Measurements from ENCODE around the gene GKAP1. TPM values are rescaled to one million over a fixed set of nuclear protein-coding genes. Genes with fewer than 3 reads are reported as not detected.
"Not testable (repeated sequence)": the region's sequence is repeated elsewhere in the genome, so short reads cannot be mapped to it uniquely, and the experiment has no call there.

Gene GKAP1
- total RNA-seq (2014; rRNA removed; shearing (Covaris generic)) = 1.2 and 1.5 TPM in 2 replicates

GRCh38 chr9:83817356-83818278 is at the start of gene GKAP1:
Gene GKAP1 (minus strand): TSS chr9:83817769. CDS start chr9:83806517, 11,252 bp downstream.
- in situ Hi-C loops (cut with HindIII; ENCODE audit: low sequenced_read_pairs) = not testable (repeated sequence)
- DNase-seq (ENCODE audit: low spot score) = peak; percentile 85

GRCh38 chr9:83849895-83850294 is 32.3 kb upstream of the GKAP1 start:
- DNase-seq (ENCODE audit: low spot score); in situ Hi-C loops (cut with HindIII; ENCODE audit: low sequenced_read_pairs): not testable (repeated sequence)

GRCh38 chr9:83837070-83837643 is 19.6 kb upstream of the GKAP1 start:
- in situ Hi-C loops (cut with HindIII; ENCODE audit: low sequenced_read_pairs); DNase-seq (ENCODE audit: low spot score): not testable (repeated sequence)

- DNase-seq (ENCODE audit: low spot score); in situ Hi-C loops (cut with HindIII; ENCODE audit: low sequenced_read_pairs): not testable (repeated sequence)
Observed at GRCh38 chr9:83830426-83831071, 13.0 kb upstream of the GKAP1 start.

GRCh38 chr9:83824986-83825623 is 7.5 kb upstream of the GKAP1 start:
- in situ Hi-C loops (cut with HindIII; ENCODE audit: low sequenced_read_pairs); DNase-seq (ENCODE audit: low spot score): not testable (repeated sequence)

- in situ Hi-C loops (cut with HindIII; ENCODE audit: low sequenced_read_pairs) = not testable (repeated sequence)
Observed at GRCh38 chr9:83817011-83817355, 586 bp downstream of the GKAP1 start.

GRCh38 chr9:83815120-83815519 is 2.4 kb downstream of the GKAP1 start:
- DNase-seq (ENCODE audit: low spot score); in situ Hi-C loops (cut with HindIII; ENCODE audit: low sequenced_read_pairs): not testable (repeated sequence)

More at GRCh38 chr9:83817011-83817355, 586 bp downstream of the GKAP1 start:
- peak; percentile 21 for DNase-seq (ENCODE audit: low spot score)

GRCh38 chr9:83809213-83809612 is 8.4 kb downstream of the GKAP1 start:
- in situ Hi-C loops (cut with HindIII; ENCODE audit: low sequenced_read_pairs); DNase-seq (ENCODE audit: low spot score): not testable (repeated sequence)

GRCh38 chr9:83804454-83804853 is 13.1 kb downstream of the GKAP1 start:
- DNase-seq (ENCODE audit: low spot score); in situ Hi-C loops (cut with HindIII; ENCODE audit: low sequenced_read_pairs): not testable (repeated sequence)

- in situ Hi-C loops (cut with HindIII; ENCODE audit: low sequenced_read_pairs); DNase-seq (ENCODE audit: low spot score): not testable (repeated sequence)
Observed at GRCh38 chr9:83803941-83804340, 13.6 kb downstream of the GKAP1 start.

- in situ Hi-C loops (cut with HindIII; ENCODE audit: low sequenced_read_pairs) = no loop called here
- no peak for DNase-seq (ENCODE audit: low spot score)
Observed at GRCh38 chr9:83800236-83801033, 17.1 kb downstream of the GKAP1 start.

GRCh38 chr9:83794051-83794450 is 23.5 kb downstream of the GKAP1 start:
- no peak for DNase-seq (ENCODE audit: low spot score)

GRCh38 chr9:83792746-83793145 is 24.8 kb downstream of the GKAP1 start:
- DNase-seq (ENCODE audit: low spot score) = no peak
- in situ Hi-C loops (cut with HindIII; ENCODE audit: low sequenced_read_pairs) = no loop called here

More at GRCh38 chr9:83794051-83794450, 23.5 kb downstream of the GKAP1 start:
- in situ Hi-C loops (cut with HindIII; ENCODE audit: low sequenced_read_pairs) = no loop called here

- in situ Hi-C loops (cut with HindIII; ENCODE audit: low sequenced_read_pairs) = no loop called here
- no peak for DNase-seq (ENCODE audit: low spot score)
Observed at GRCh38 chr9:83778164-83778563, 39.4 kb downstream of the GKAP1 start.

GRCh38 chr9:83775932-83776331 is 41.6 kb downstream of the GKAP1 start:
- in situ Hi-C loops (cut with HindIII; ENCODE audit: low sequenced_read_pairs) = no loop called here
- DNase-seq (ENCODE audit: low spot score) = no peak

GRCh38 chr9:83772860-83773259 is 44.7 kb downstream of the GKAP1 start:
- in situ Hi-C loops (cut with HindIII; ENCODE audit: low sequenced_read_pairs) = no loop called here
- DNase-seq (ENCODE audit: low spot score) = no peak

GRCh38 chr9:83765376-83765775 is 52.2 kb downstream of the GKAP1 start:
- DNase-seq (ENCODE audit: low spot score) = no peak
- in situ Hi-C loops (cut with HindIII; ENCODE audit: low sequenced_read_pairs) = no loop called here

- in situ Hi-C loops (cut with HindIII; ENCODE audit: low sequenced_read_pairs) = no loop called here
- no peak for DNase-seq (ENCODE audit: low spot score)
Observed at GRCh38 chr9:83754383-83754977, 63.1 kb downstream of the GKAP1 start.

All from G401 (cell line).